ENCODE measurements around the gene EPN2. TPM values are rescaled to one million over a fixed set of nuclear protein-coding genes. Genes with fewer than 3 reads are reported as not detected.

The EPN2 gene
- total RNA-seq, 3 donors from 2014 or later (not counting 1 experiment from before 2014, with no cell fraction given) = 2.0 to 13.8 (median 4.9) TPM

GRCh38 chr17:19346351-19347255 is 109.4 kb downstream of the EPN2 start:
- no peaks in the 10 kb centered on the region for H3K27me3 ChIP-seq (ENCODE audit: control insufficient read depth, insufficient read depth, low read length)
- H3K36me3 Mint-ChIP-seq = no peaks in the 10 kb centered on the region
- peaks cover 0 to 3% of the 10 kb centered on the region in 2 donors for H3K27me3 Mint-ChIP-seq (ENCODE audit: low read depth in 2 of 2)
- no peaks in the 10 kb centered on the region for H3K9me3 Mint-ChIP-seq
- ATAC-seq (no peak), DNase-seq (no peak)
- H3K27ac Mint-ChIP-seq = no peak overlapping the region
- intact Hi-C loops (cut with micrococcal nuclease) = no loop called here
- no peaks in the 10 kb centered on the region for H3K9me3 ChIP-seq (ENCODE audit: control insufficient read depth, insufficient read depth, low read length)
- no peak overlapping the region for H3K4me3 Mint-ChIP-seq
- H3K27ac ChIP-seq (ENCODE audit: low read length) = no peak overlapping the region
- H3K36me3 ChIP-seq (ENCODE audit: control insufficient read depth, insufficient read depth, low read length) = no peaks in the 10 kb centered on the region
- TF ChIP-seq, protein P1, sequence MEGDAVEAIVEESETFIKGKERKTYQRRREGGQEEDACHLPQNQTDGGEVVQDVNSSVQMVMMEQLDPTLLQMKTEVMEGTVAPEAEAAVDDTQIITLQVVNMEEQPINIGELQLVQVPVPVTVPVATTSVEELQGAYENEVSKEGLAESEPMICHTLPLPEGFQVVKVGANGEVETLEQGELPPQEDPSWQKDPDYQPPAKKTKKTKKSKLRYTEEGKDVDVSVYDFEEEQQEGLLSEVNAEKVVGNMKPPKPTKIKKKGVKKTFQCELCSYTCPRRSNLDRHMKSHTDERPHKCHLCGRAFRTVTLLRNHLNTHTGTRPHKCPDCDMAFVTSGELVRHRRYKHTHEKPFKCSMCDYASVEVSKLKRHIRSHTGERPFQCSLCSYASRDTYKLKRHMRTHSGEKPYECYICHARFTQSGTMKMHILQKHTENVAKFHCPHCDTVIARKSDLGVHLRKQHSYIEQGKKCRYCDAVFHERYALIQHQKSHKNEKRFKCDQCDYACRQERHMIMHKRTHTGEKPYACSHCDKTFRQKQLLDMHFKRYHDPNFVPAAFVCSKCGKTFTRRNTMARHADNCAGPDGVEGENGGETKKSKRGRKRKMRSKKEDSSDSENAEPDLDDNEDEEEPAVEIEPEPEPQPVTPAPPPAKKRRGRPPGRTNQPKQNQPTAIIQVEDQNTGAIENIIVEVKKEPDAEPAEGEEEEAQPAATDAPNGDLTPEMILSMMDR (IDR thresholded peaks at IDR 0.05) = no peak
- 82% methylated on average over 19 of the region's 19 CpGs for WGBS (ENCODE audit: insufficient coverage)
- no peaks in the 10 kb centered on the region for H3K4me1 Mint-ChIP-seq
- H3K4me3 ChIP-seq (ENCODE audit: low read length) = no peak overlapping the region
- no peaks in the 10 kb centered on the region for H3K4me1 ChIP-seq (ENCODE audit: control insufficient read depth, insufficient read depth, low read length)

DNA sequence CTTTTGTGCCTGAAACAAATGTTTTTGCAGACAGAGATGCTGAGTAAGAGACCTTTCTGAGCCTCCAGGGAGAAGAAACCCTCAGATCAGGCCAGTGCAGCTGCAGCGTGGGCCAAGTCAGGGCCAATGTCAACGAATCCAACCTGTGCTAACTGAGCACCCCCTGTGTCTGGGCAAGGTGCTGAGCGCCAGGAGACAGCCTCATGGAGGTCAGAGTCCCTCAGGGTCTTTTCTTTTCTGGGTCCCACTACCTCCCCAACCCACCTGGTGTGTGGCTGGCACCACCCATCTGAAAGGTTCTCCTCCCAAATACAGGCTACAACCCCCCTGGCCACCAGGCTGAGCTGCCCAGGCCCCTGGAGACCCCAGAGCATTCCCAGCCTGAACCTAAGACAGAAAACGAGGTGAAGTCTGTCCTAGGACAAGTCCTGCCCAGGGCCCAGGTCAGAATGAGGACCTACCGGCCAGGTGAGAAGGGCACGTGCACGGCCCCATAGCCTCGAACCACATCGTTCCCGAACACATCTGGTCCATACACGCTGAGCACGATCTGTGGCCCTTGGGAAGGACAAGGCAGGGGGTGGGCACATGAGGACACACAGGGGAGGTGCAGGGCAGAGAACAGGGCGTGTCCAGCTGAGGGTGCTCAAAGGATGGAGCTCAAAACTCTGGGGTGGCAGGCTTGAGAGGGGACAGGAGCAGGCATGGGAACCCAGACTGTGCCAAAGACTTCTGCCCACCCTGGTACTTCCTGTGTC is 110.3 kb downstream of the EPN2 start:
- no peaks in the 10 kb centered on the region for H3K27me3 Mint-ChIP-seq (ENCODE audit: low read depth in 2 of 2)
- Histone ChIP-seq H3K36me3 (ENCODE audit: control insufficient read depth, insufficient read depth, low read length) (no peaks in the 10 kb centered on the region), H3K27ac (ENCODE audit: low read length) (no peak overlapping the region), H3K9me3 (ENCODE audit: control insufficient read depth, insufficient read depth, low read length) (no peaks in the 10 kb centered on the region), H3K27me3 (ENCODE audit: control insufficient read depth, insufficient read depth, low read length) (no peaks in the 10 kb centered on the region), H3K4me3 (ENCODE audit: low read length) (no peak overlapping the region), H3K4me1 (ENCODE audit: control insufficient read depth, insufficient read depth, low read length) (no peaks in the 10 kb centered on the region)
- H3K4me3 Mint-ChIP-seq = no peak overlapping the region
- no peak overlapping the region for H3K27ac Mint-ChIP-seq
- H3K4me1 Mint-ChIP-seq = no peaks in the 10 kb centered on the region
- whole genome bisulfite sequencing (ENCODE audit: insufficient coverage) = 85% methylated on average over 13 of the region's 13 CpGs
- DNase-seq (no peak), ATAC-seq (no peak)
- no peaks in the 10 kb centered on the region for H3K36me3 Mint-ChIP-seq
- TF ChIP-seq, protein P1 (IDR thresholded peaks at IDR 0.05) = no peak
- intact Hi-C loops (cut with micrococcal nuclease) = no loop called here
- H3K9me3 Mint-ChIP-seq = no peaks in the 10 kb centered on the region

DNA sequence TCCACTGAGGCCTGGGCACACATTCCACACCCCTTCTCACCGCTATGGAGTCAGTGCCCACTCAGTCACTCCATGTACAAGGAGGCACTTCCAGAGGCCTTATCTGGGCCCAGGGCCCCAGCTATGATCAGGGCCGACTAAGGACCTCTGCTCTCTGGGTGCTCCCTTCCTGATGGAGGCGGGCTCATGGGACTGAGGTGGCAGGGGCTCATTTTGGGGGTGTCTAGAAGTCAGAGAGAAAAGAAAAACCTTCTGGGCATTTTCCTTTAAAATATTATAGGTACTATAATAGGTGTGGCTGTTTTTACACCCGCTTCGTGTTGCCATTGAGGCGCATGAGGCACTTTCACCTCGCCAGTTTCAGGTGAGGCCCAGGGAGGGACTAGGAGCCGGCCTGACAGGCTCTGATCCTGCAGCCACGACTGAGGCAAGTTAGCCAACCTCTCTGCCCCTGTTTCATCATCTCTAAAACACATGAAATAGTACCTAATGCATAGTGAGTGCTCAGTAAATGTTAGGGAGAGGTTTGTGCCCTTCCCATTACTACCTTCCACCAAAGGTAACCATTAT is 111.0 kb downstream of the EPN2 start:
- Mint-ChIP-seq H3K9me3 (no peaks in the 10 kb centered on the region), H3K4me1 (no peaks in the 10 kb centered on the region), H3K4me3 (no peak overlapping the region), H3K27me3 (ENCODE audit: low read depth in 2 of 2) (no peaks in the 10 kb centered on the region), H3K27ac (no peak overlapping the region), H3K36me3 (no peaks in the 10 kb centered on the region)
- Histone ChIP-seq H3K4me1 (ENCODE audit: control insufficient read depth, insufficient read depth, low read length) (no peaks in the 10 kb centered on the region), H3K36me3 (ENCODE audit: control insufficient read depth, insufficient read depth, low read length) (no peaks in the 10 kb centered on the region), H3K27me3 (ENCODE audit: control insufficient read depth, insufficient read depth, low read length) (no peaks in the 10 kb centered on the region), H3K27ac (ENCODE audit: low read length) (no peak overlapping the region), H3K4me3 (ENCODE audit: low read length) (no peak overlapping the region), H3K9me3 (ENCODE audit: control insufficient read depth, insufficient read depth, low read length) (no peaks in the 10 kb centered on the region)
- DNase-seq (no peak), ATAC-seq (no peak)
- intact Hi-C loops (cut with micrococcal nuclease) = no loop called here
- TF ChIP-seq, protein P1 (IDR thresholded peaks at IDR 0.05) = no peak
- 90% methylated on average over 7 of the region's 9 CpGs for WGBS (ENCODE audit: insufficient coverage)

Measured in natural killer cell (primary cell).